BE2C (cell line): ENCODE measurements around the gene ISY1. TPM values are rescaled to one million over a fixed set of nuclear protein-coding genes. Genes with fewer than 3 reads are reported as not detected.

ENCODE experiments used
- DNase-seq: peaks from one replicate; pipeline ENCODE4 v3.0.0-alpha.2; 2020
- H3K27me3 ChIP-seq: fragments of 250-450 bp; sonication (Bioruptor Pico); 2 replicates; pipeline ENCODE4 v1.5.1; 2020; ENCODE audit warnings: mild to moderate bottlenecking
- H3K36me3 ChIP-seq: fragments of 250-450 bp; sonication (Bioruptor Pico); 2 replicates; pipeline ENCODE4 v1.5.1; 2020; ENCODE audit warnings: mild to moderate bottlenecking
- H3K4me1 ChIP-seq: fragments of 250-450 bp; sonication (Bioruptor Pico); 2 replicates; pipeline ENCODE4 v1.5.1; 2020
- H3K4me3 ChIP-seq: 2 replicates; pipeline ENCODE4 v1.5.1; 2011; ENCODE audit warnings: low read depth, low read length
- H3K9me3 ChIP-seq: fragments of 250-450 bp; sonication (Bioruptor Pico); 2 replicates; pipeline ENCODE4 v1.5.1; 2020
- polyA plus RNA-seq: library from polyadenylated mRNA; unstranded; fragments of >200 nt; gene quantifications from one replicate; pipeline ENCODE4 v1.2.1, GENCODE V29; 2012; ENCODE audit warnings: low read depth, missing spikeins; ENCODE audit not compliant: insufficient read length, insufficient read depth
- TF ChIP-seq, protein P1 (sequence below): IDR thresholded peaks from 2 replicates; pipeline ENCODE4 v1.5.1; 2012; ENCODE audit warnings: mild to moderate bottlenecking, low read depth, low read length

Gene ISY1
- 95.0 TPM for polyA plus RNA-seq

DNA sequence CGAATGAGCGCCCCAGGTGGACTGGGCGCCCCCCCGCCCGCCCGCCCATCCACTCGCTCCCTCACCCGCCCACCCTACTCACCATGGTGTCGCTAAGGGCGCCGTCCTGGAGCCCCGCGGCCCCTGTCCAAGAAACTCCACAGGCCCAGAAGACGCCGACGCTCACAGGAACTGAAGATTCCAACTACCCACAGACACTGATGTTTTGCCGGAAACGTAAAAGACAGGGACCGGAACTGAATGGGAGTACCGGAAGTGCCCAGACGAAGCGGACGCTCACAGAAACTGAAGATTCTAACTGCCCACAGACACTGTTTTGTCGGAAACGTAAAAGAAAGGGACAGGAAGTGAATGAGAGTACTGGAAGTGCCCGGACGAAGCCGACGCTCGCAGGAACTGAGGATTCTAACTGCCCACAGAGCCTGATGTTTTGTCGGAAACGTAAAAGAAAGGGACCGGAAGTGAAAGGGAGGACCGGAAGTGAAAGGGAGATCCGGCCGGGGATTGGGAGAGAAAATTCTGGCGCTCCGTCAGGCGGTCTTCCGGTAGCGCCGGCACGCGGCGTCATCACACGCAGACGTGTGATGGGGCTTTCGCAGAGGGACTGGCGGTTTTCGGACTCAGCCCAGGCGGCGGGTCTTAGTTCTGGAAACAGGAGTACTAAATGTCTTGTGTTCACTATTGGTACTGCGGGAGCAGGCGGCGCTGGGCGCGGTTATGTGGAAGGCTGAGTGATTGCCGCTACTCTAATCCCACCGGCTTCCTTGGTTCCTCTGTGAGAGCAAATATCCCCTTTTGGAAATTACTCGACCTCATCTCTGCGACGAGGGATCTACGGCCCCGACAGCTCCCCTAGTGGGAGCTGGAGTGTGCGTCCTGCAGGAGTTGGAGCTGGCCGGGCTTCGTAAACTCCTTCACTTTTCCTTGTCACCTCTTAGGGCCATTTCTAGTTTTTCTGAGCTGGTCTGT is at the start of gene ISY1:
Gene ISY1 (minus strand): TSS at position 173 of the 969 bp plus-strand sequence. CDS start 88 bp downstream, at position 85.
- peak; percentile 91 for DNase-seq
- Histone ChIP-seq H3K4me1 (peaks cover 6% of the 10 kb centered on the region), H3K36me3 (peaks cover 13% of the 10 kb centered on the region), H3K9me3 (no peaks in the 10 kb centered on the region), H3K27me3 (no peaks in the 10 kb centered on the region), H3K4me3 (peak within 1 kb of the TSS; percentile 98)
- TF ChIP-seq, protein P1, sequence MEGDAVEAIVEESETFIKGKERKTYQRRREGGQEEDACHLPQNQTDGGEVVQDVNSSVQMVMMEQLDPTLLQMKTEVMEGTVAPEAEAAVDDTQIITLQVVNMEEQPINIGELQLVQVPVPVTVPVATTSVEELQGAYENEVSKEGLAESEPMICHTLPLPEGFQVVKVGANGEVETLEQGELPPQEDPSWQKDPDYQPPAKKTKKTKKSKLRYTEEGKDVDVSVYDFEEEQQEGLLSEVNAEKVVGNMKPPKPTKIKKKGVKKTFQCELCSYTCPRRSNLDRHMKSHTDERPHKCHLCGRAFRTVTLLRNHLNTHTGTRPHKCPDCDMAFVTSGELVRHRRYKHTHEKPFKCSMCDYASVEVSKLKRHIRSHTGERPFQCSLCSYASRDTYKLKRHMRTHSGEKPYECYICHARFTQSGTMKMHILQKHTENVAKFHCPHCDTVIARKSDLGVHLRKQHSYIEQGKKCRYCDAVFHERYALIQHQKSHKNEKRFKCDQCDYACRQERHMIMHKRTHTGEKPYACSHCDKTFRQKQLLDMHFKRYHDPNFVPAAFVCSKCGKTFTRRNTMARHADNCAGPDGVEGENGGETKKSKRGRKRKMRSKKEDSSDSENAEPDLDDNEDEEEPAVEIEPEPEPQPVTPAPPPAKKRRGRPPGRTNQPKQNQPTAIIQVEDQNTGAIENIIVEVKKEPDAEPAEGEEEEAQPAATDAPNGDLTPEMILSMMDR, result peak; percentile 81

DNA sequence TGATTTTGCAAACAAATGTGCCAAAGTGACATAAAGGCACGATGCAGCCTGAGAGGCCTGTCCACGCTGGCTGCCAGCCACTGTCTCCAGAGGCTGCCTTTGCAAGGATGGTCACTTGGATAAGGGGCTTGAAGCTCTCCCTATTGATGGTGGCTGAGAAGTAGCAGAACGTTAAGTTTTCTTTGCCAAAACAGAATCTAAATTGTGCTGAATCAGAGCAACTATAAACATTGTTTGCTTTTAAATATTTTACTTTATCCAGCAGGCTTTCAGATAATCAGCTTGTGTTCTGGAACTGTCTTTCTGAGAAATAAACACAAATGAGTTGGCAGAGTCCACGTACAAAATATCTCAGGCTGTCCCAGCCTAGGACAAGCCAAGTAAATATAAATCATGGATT is 46.6 kb upstream of the ISY1 start:
- no peak overlapping the region for H3K4me3 ChIP-seq
- no peaks in the 10 kb centered on the region; the same call in 1 of the 2 replicates for H3K4me1 ChIP-seq
- H3K9me3 ChIP-seq, result no peaks in the 10 kb centered on the region
- no peaks in the 10 kb centered on the region for H3K27me3 ChIP-seq
- TF ChIP-seq, protein P1, result no peak
- DNase-seq, result no peak
- H3K36me3 ChIP-seq, result no peaks in the 10 kb centered on the region

GRCh38 chr3:129205109-129205832 is 44.4 kb upstream of the ISY1 start:
- no peak for DNase-seq
- TF ChIP-seq, protein P1, result no peak
- H3K27me3 ChIP-seq, result no peaks in the 10 kb centered on the region
- no peaks in the 10 kb centered on the region for H3K9me3 ChIP-seq
- H3K36me3 ChIP-seq, result no peaks in the 10 kb centered on the region
- no peak overlapping the region for H3K4me3 ChIP-seq
- no peaks in the 10 kb centered on the region for H3K4me1 ChIP-seq

GRCh38 chr3:129204473-129204872 is 43.6 kb upstream of the ISY1 start:
- H3K36me3 ChIP-seq, result no peaks in the 10 kb centered on the region
- no peaks in the 10 kb centered on the region for H3K9me3 ChIP-seq
- TF ChIP-seq, protein P1, result no peak
- H3K4me1 ChIP-seq, result no peaks in the 10 kb centered on the region
- no peak overlapping the region for H3K4me3 ChIP-seq
- no peak for DNase-seq
- H3K27me3 ChIP-seq, result no peaks in the 10 kb centered on the region

DNA sequence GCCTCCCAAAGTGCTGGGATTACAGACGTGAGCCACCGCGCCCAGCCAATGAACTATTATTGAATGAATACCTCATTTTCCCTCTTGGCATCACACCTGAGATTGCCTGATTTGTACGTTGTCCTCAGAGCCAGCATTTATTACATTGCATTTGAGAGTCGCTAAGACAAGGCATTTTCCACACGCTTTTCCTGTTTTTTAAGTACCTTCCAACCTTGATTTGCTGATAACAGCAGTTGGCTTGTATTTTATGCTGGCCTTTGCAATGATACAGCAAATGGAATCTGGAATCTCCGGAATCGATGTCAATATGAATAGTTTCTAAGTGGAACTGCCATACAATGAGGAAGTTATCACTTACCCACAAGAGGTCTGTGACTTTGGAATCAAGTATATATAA is 38.5 kb upstream of the ISY1 start:
- Histone ChIP-seq H3K9me3 (no peaks in the 10 kb centered on the region), H3K4me1 (no peaks in the 10 kb centered on the region), H3K4me3 (no peak overlapping the region), H3K27me3 (no peaks in the 10 kb centered on the region), H3K36me3 (no peaks in the 10 kb centered on the region)
- TF ChIP-seq, protein P1, result no peak
- no peak for DNase-seq
